ENCODE data around the gene AKAP13. TPM values are rescaled to one million over a fixed set of nuclear protein-coding genes. Genes with fewer than 3 reads are reported as not detected.

AKAP13 gene
- total and polyA plus RNA-seq, 2 of the 13 experiments (the other 11 are each of a cell fraction or from before 2014, with no cell fraction given) = 6.7 to 27.1 TPM

GRCh38 chr15:85794598-85795336 lies 414.4 kb downstream of the AKAP13 start, which contains the start of gene KLHL25 (continued):
- TF ChIP-seq HES4 (CRISPR knock-in tag; IDR thresholded peaks at IDR 0.05; ENCODE audit: borderline replicate concordance) (peak; percentile 23), ZNF687 (CRISPR knock-in tag; IDR thresholded peaks at IDR 0.05) (peak; percentile 51; the same call in 1 of the 2 replicates), TEAD2 (CRISPR knock-in tag; IDR thresholded peaks at IDR 0.05) (no peak), GPBP1L1 (CRISPR knock-in tag; IDR thresholded peaks at IDR 0.05) (no peak), NRL (CRISPR knock-in tag; IDR thresholded peaks at IDR 0.05; ENCODE audit: borderline replicate concordance) (no peak), ZBTB38 (CRISPR knock-in tag; IDR thresholded peaks at IDR 0.05) (no peak), ZNF281 (CRISPR knock-in tag; IDR thresholded peaks at IDR 0.05; ENCODE audit: borderline replicate concordance) (no peak), ZNF260 (CRISPR knock-in tag; IDR thresholded peaks at IDR 0.05; ENCODE audit: borderline replicate concordance, low read depth) (no peak), ZNF639 (CRISPR knock-in tag; conservative IDR thresholded peaks at IDR 0.05) (no peak), ZNF180 (CRISPR knock-in tag; IDR thresholded peaks at IDR 0.05; ENCODE audit: borderline replicate concordance, low read depth) (no peak)
